H54 (cell line): Measurements from ENCODE around the gene PCDHGB6.
"Not testable (repeated sequence)": the region's sequence is repeated elsewhere in the genome, so short reads cannot be mapped to it uniquely, and the experiment has no call there.

Source experiments
- DNase-seq: peaks from one replicate; pipeline ENCODE4 v3.0.0; 2011; ENCODE audit warnings: low spot score, mixed read lengths; ENCODE audit not compliant: insufficient read length
- FAIRE-seq: peaks from 3 replicates; lab custom pipeline; 2011; peaks lifted over from hg19 to GRCh38; lab: Jason Lieb, UNC
- POLR2A ChIP-seq: IDR thresholded peaks from 2 replicates; pipeline ENCODE4 v1.6.1; 2011; ENCODE audit warnings: low read depth, mild to moderate bottlenecking, low read length

PCDHGB6 gene

DNA sequence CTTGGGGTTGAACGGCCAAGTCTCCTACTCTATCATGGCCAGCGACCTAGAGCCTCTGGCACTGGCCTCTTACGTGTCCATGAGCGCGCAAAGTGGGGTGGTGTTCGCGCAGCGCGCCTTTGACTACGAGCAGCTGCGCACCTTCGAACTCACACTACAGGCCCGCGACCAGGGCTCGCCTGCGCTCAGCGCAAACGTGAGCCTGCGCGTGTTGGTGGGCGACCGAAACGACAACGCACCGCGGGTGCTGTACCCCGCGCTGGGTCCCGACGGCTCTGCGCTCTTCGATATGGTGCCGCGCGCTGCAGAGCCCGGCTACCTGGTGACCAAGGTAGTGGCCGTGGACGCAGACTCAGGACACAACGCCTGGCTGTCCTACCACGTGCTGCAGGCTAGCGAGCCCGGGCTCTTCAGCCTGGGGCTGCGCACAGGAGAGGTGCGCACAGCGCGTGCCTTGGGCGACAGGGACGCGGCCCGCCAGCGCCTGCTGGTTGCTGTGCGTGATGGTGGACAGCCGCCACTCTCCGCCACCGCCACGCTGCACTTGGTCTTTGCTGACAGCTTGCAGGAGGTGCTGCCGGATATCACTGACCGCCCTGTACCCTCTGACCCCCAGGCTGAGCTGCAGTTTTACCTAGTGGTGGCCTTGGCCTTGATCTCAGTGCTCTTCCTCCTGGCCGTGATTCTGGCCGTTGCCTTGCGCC is 8.1 kb upstream of the PCDHGB6 start:
- no peak for FAIRE-seq
- DNase-seq, result no peak
- no peak for TF ChIP-seq POLR2A

DNA sequence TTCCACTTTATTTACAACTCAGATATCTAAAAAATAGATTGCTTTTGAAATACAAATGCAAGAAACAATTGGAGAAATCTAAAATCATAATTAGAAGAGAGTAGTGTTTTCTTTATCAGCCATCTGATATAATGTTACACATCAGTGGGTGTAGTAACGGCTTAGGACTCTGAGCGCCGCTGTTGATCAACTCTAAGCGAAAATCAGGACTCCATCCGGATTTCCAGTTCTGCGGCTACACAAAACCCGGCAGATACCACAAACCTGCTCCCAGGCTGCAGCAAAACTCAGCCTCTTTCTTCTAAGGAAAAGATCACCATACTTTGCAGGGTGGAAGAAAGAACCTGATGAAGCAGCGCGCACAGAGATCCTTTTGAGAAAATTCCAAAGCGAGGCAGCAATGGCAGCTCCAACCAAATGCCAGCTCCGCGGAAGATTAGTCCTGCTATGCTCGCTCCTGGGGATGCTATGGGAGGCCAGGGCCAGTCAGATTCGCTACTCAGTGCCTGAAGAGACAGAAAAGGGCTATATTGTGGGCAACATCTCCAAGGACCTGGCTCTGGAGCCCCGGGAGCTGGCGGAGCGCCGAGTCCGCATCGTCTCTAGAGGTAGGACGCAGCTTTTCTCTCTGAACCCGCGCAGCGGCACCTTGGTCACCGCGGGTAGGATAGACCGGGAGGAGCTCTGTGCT is 5.1 kb upstream of the PCDHGB6 start, which contains the start of gene PCDHGA9:
Gene PCDHGA9 (plus strand): TSS at position 226 of the 691 bp plus-strand sequence. CDS start 175 bp downstream, at position 401.
- TF ChIP-seq POLR2A, result no peak
- DNase-seq (peak; percentile 66), FAIRE-seq (peak; percentile 20)

DNA sequence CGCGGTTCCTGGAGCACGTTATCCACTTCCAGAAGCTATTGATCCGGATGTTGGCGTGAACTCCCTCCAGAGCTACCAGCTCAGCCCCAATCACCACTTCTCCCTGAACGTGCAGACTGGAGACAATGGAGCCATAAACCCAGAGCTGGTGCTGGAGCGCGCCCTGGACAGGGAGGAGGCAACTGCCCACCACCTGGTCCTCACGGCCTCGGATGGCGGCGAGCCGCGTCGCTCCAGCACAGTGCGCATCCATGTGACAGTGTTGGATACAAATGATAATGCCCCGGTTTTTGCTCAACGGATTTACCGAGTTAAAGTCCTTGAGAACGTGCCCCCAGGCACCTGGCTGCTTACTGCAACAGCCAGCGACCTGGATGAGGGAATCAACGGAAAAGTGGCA is 4.4 kb upstream of the PCDHGB6 start:
- no peak for TF ChIP-seq POLR2A
- FAIRE-seq, result no peak

DNA sequence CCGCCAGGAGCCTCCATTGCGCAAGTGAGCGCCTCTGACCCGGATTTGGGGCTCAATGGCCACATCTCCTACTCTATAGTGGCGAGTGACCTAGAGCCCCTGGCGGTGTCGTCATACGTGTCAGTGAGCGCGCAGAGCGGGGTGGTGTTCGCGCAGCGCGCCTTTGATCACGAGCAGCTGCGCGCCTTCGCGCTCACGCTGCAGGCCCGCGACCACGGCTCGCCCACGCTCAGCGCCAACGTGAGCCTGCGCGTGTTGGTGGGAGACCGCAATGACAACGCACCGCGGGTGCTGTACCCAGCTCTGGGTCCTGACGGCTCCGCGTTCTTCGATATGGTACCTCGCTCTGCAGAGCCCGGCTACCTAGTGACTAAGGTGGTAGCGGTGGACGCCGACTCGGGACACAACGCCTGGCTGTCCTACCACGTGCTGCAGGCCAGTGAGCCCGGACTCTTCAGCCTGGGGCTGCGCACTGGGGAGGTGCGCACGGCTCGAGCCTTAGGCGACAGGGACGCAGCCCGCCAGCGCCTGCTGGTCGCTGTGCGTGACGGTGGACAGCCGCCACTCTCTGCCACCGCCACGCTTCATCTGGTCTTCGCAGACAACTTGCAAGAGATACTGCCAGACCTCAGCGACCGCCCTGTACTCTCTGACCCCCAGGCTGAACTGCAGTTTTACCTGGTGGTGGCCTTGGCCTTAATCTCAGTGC is 1.9 kb downstream of the PCDHGB6 start:
- FAIRE-seq (no peak), DNase-seq (no peak)
- no peak for TF ChIP-seq POLR2A

More for the DNA sequence above, 4.4 kb upstream of the PCDHGB6 start:
- DNase-seq, result no peak

DNA sequence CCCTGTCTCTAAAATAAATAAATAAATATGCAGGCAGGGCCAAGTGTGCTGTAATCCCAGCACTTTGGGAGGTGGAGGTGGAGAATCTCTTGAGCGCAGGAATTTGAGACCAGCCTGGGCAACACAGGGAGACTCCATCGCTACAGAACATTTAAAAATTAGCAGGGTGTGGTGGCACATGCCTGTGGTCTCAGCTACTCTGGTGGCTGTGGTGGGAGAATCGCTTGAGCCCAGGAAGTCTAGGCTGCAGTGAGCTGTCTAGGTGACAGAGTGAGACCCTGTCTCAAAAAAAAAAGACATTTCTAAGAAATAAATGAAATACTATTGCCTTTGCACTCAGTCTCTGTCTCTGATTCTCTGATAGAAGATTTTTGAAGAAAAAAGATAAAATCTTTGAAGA is 3.8 kb downstream of the PCDHGB6 start:
- DNase-seq, result no peak
- no peak for TF ChIP-seq POLR2A
- FAIRE-seq, result no peak

DNA sequence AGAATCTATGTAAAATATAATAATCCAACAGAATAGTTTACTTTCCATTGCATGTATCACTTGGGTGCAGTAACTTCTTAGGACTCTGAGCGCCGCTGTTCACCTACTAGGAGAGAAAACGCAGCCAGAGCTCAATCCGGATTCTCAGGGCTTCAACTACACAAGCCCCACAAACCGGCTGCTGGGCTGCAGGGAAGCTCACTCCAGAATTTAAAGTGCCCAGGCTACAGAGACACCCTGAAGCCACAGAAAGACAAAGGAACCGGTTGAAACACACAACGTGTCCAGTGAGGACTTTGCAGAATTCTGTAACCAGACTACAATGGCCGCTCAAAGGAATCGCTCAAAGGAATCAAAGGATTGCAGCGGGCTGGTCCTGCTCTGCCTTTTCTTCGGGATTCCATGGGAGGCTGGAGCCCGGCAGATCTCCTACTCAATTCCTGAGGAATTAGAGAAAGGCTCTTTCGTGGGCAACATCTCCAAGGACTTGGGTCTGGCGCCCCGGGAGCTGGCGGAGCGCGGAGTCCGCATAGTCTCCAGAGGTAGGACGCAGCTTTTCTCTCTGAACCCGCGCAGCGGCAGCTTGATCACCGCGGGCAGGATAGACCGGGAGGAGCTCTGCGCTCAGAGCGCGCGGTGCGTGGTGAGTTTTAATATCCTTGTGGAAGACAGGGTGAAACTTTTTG is 5.2 kb downstream of the PCDHGB6 start, which contains the start of gene PCDHGA10:
Gene PCDHGA10 (plus strand): TSS at position 134 of the 686 bp plus-strand sequence. CDS start 189 bp downstream, at position 323.
- TF ChIP-seq POLR2A, result no peak
- peak; percentile 68 for DNase-seq
- no peak for FAIRE-seq

DNA sequence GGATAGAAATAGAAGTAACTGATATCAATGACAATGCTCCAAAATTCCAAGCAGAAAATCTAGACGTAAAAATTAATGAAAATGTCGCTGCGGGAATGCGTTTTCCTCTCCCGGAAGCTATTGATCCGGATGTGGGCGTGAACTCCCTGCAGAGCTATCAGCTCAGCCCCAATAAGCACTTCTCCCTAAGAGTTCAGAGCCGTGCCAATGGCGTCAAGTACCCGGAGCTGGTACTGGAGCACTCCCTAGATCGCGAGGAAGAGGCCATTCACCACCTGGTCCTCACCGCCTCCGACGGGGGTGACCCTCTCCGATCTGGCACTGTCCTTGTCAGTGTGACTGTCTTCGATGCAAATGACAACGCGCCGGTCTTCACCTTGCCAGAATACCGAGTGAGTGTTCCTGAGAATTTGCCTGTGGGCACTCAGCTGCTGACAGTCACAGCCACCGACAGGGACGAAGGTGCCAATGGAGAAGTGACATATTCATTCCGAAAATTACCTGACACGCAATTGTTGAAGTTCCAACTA is 5.8 kb downstream of the PCDHGB6 start:
- FAIRE-seq, result no peak
- TF ChIP-seq POLR2A, result no peak

DNA sequence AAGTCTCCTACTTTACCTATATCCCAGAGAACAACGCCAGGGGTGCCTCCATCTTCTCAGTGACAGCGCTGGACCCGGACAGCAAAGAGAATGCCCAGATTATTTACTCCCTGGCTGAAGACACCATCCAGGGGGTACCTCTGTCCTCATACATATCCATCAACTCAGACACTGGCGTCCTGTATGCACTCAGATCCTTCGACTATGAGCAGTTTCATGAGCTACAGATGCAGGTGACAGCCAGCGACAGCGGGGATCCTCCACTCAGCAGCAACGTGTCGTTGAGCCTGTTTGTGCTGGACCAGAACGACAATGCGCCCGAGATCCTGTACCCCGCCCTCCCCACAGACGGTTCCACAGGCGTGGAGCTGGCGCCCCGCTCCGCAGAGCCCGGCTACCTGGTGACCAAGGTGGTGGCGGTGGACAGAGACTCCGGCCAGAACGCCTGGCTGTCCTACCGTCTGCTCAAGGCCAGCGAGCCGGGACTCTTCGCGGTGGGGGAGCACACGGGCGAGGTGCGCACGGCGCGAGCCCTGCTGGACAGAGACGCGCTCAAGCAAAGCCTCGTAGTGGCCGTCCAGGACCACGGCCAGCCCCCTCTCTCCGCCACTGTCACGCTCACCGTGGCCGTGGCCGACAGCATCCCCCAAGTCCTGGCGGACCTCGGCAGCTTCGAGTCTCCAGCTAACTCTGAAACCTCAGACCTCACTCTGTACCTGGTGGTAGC is 6.9 kb downstream of the PCDHGB6 start:
- FAIRE-seq, DNase-seq: not testable (repeated sequence)

More for the DNA sequence above, 5.8 kb downstream of the PCDHGB6 start:
- no peak for DNase-seq

DNA sequence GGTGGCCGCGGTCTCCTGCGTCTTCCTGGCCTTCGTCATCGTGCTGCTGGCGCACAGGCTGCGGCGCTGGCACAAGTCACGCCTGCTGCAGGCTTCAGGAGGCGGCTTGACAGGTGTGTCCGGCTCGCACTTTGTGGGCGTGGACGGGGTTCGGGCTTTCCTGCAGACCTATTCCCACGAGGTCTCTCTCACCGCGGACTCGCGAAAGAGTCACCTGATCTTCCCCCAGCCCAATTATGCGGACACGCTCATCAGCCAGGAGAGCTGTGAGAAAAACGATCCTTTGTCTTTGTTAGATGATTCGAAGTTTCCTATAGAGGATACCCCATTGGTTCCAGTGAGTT is 7.4 kb downstream of the PCDHGB6 start:
- not testable (repeated sequence) for DNase-seq, FAIRE-seq

DNA sequence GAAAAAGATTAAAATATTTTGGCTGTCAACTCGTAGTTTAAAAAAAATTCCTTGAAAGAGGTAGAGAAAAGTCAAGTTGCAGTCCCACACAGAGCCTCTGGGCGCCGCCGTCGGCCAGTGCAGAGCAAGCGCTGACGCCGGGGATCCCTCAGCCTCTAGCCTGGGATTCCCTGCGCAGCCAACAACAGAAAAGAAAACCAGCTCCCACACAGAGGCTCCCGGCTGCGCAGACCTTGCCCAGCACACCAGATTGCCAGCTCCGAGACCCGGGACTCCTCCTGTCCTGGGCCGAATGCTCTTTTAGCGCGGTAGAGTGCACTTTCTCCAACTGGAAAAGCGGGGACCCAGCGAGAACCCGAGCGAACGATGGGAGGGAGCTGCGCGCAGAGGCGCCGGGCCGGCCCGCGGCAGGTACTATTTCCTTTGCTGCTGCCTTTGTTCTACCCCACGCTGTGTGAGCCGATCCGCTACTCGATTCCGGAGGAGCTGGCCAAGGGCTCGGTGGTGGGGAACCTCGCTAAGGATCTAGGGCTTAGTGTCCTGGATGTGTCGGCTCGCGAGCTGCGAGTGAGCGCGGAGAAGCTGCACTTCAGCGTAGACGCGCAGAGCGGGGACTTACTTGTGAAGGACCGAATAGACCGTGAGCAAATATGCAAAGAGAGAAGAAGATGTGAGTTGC is 9.8 kb downstream of the PCDHGB6 start, which contains the start of gene PCDHGB7:
Gene PCDHGB7 (plus strand): TSS at position 184 of the 679 bp plus-strand sequence. CDS start 183 bp downstream, at position 367.
- DNase-seq, result peak; percentile 64
- not testable (repeated sequence) for FAIRE-seq

DNA sequence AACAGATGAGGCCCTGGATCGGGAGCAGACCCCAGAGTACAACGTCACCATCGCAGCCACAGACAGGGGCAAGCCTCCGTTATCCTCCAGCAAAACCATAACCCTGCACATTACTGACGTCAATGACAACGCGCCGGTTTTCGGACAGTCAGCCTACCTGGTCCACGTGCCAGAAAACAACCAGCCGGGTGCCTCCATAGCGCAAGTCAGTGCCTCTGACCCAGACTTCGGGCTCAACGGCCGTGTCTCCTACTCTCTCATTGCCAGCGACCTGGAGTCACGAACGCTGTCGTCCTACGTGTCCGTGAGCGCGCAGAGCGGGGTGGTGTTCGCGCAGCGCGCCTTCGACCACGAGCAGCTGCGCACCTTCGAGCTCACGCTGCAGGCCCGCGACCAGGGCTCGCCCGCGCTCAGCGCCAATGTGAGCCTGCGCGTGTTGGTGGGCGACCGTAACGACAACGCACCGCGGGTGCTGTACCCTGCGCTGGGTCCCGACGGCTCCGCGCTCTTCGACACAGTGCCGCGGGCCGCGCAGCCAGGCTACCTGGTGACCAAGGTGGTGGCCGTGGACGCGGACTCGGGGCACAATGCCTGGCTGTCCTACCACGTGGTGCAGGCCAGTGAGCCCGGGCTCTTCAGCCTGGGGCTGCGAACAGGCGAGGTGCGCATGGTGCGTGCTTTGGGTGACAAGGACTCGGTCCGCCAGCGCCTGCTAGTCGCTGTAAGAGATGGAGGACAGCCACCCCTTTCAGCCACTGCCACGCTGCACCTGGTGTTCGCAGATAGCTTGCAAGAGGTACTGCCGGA is 11.5 kb downstream of the PCDHGB6 start:
- FAIRE-seq, result no peak
- DNase-seq, result no peak
- no peak for TF ChIP-seq POLR2A
